Measurements from ENCODE around the gene ZG16. TPM values are rescaled to one million over a fixed set of nuclear protein-coding genes. Genes with fewer than 3 reads are reported as not detected.
"Not testable (repeated sequence)": the region's sequence is repeated elsewhere in the genome, so short reads cannot be mapped to it uniquely, and the experiment has no call there.

ZG16 gene
- total and polyA plus RNA-seq, 8 donors: 0.76 to 33.6 (median 1.1) TPM; not detected in 5

DNA sequence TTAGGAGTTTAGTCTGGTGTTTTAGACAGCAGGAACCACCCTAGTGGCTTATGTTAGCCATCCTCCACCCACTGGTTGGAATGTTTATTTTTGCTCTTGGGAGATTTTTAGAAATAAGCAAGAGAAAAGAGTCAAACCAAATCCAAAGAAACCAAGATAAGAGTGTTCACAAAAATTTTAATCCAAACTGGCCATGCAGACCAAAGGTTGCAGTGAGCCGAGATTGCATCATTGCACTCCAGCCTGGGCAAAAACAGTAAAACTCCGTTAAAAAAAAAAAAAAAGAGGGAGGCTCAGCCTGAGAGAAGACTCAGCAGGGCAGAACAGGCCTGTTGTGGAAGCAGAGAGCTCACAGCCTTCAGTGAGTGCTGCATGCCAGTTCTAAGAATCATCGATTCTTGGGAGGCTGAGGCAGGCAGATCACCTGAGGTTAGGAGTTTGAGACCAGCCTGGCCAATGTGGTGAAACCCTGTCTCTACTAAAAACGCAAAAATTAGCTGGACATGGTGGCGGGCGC lies 20.0 kb upstream of the ZG16 start:
- TF ChIP-seq POLR2AphosphoS5 (IDR thresholded peaks at IDR 0.05) (no peak), CTCF (IDR thresholded peaks at IDR 0.05) (no peak), POLR2A (IDR thresholded peaks at IDR 0.05) (no peak), EP300 (IDR thresholded peaks at IDR 0.05) (no peak)
- no peak overlapping the region for H3K4me3 ChIP-seq
- intact Hi-C loops (cut with DNase I; ENCODE audit: low total_unique reads): no loop called here
- DNase-seq: no peak
- 54 to 68% (median 63%) methylated on average over 6 of the region's 6 CpGs for WGBS, 5 donors
- H3K4me1 ChIP-seq: peaks cover 0 to 8% (median 0%) of the 10 kb centered on the region in 4 donors
- H3K27ac ChIP-seq: no peak overlapping the region
- no peaks in the 10 kb centered on the region for H3K27me3 ChIP-seq
- H3K9me3 ChIP-seq: no peaks in the 10 kb centered on the region
- H3K36me3 ChIP-seq: no peaks in the 10 kb centered on the region

GRCh38 chr16:29760567-29761279 lies 17.3 kb upstream of the ZG16 start:
- TF ChIP-seq POLR2A (IDR thresholded peaks at IDR 0.05) (no peak), EP300 (IDR thresholded peaks at IDR 0.05) (no peak), CTCF (IDR thresholded peaks at IDR 0.05) (no peak), POLR2AphosphoS5 (IDR thresholded peaks at IDR 0.05) (no peak)
- no peak for DNase-seq
- peaks cover 0 to 20% (median 3%) of the 10 kb centered on the region in 4 donors for H3K4me1 ChIP-seq
- no peaks in the 10 kb centered on the region for H3K9me3 ChIP-seq
- H3K27me3 ChIP-seq: peaks cover 0 to 6% (median 0%) of the 10 kb centered on the region in 3 donors
- no peaks in the 10 kb centered on the region for H3K36me3 ChIP-seq
- 82 to 87% (median 85%) methylated on average over 9 of the region's 9 CpGs for WGBS, 5 donors
- H3K27ac ChIP-seq: no peak overlapping the region
- intact Hi-C loops (cut with DNase I; ENCODE audit: low total_unique reads): no loop called here
- no peak overlapping the region for H3K4me3 ChIP-seq

GRCh38 chr16:29761280-29761651 lies 16.8 kb upstream of the ZG16 start:
- peaks cover 0 to 20% (median 3%) of the 10 kb centered on the region in 4 donors for H3K4me1 ChIP-seq
- DNase-seq; H3K27me3 ChIP-seq; intact Hi-C loops (cut with DNase I; ENCODE audit: low total_unique reads); H3K9me3 ChIP-seq; H3K36me3 ChIP-seq; H3K4me3 ChIP-seq; H3K27ac ChIP-seq: not testable (repeated sequence)
- 78 to 84% (median 79%) methylated on average over 8 of the region's 8 CpGs for WGBS, 5 donors

- WGBS, 5 donors: 66 to 87% (median 80%) methylated on average over 6 of the region's 6 CpGs
- Histone ChIP-seq H3K27ac (no peak overlapping the region), H3K4me3 (no peak overlapping the region), H3K36me3 (no peaks in the 10 kb centered on the region), H3K27me3 (peaks cover 0 to 6% (median 0%) of the 10 kb centered on the region in 3 donors), H3K4me1 (peaks cover 0 to 18% (median 3%) of the 10 kb centered on the region in 4 donors), H3K9me3 (no peaks in the 10 kb centered on the region)
- TF ChIP-seq CTCF (IDR thresholded peaks at IDR 0.05) (no peak), POLR2A (IDR thresholded peaks at IDR 0.05) (no peak), POLR2AphosphoS5 (IDR thresholded peaks at IDR 0.05) (no peak), EP300 (IDR thresholded peaks at IDR 0.05) (no peak)
- no peak for DNase-seq
- intact Hi-C loops (cut with DNase I; ENCODE audit: low total_unique reads): no loop called here
Observed at GRCh38 chr16:29761882-29762281, 16.2 kb upstream of the ZG16 start.

- intact Hi-C loops (cut with DNase I; ENCODE audit: low total_unique reads): no loop called here
- H3K4me3 ChIP-seq: no peak overlapping the region
Observed at GRCh38 chr16:29763326-29763725, 14.7 kb upstream of the ZG16 start.

More at GRCh38 chr16:29763326-29763725, 14.7 kb upstream of the ZG16 start:
- no peak overlapping the region for H3K27ac ChIP-seq
- TF ChIP-seq POLR2AphosphoS5 (IDR thresholded peaks at IDR 0.05) (no peak), EP300 (IDR thresholded peaks at IDR 0.05) (no peak), CTCF (IDR thresholded peaks at IDR 0.05) (no peak), POLR2A (IDR thresholded peaks at IDR 0.05) (no peak)
- DNase-seq: no peak
- H3K4me1 ChIP-seq: peaks cover 0 to 12% (median 3%) of the 10 kb centered on the region in 4 donors
- H3K36me3 ChIP-seq: no peaks in the 10 kb centered on the region
- H3K27me3 ChIP-seq: peaks cover 0 to 6% (median 0%) of the 10 kb centered on the region in 3 donors
- no peaks in the 10 kb centered on the region for H3K9me3 ChIP-seq
- WGBS, 5 donors: 68 to 90% (median 82%) methylated on average over 5 to 6 of the region's 6 CpGs
